HPDE6-E6E7 (cell line): ENCODE measurements around the gene AKAP6.
A peak's percentile ranks its signal among the peaks of the same experiment; 100 is the strongest.

Experiments
- DNase-seq: peaks from one replicate; pipeline ENCODE4 v3.0.0; 2011; ENCODE audit warnings: missing footprints; ENCODE audit errors: extremely low spot score

Gene AKAP6

DNA sequence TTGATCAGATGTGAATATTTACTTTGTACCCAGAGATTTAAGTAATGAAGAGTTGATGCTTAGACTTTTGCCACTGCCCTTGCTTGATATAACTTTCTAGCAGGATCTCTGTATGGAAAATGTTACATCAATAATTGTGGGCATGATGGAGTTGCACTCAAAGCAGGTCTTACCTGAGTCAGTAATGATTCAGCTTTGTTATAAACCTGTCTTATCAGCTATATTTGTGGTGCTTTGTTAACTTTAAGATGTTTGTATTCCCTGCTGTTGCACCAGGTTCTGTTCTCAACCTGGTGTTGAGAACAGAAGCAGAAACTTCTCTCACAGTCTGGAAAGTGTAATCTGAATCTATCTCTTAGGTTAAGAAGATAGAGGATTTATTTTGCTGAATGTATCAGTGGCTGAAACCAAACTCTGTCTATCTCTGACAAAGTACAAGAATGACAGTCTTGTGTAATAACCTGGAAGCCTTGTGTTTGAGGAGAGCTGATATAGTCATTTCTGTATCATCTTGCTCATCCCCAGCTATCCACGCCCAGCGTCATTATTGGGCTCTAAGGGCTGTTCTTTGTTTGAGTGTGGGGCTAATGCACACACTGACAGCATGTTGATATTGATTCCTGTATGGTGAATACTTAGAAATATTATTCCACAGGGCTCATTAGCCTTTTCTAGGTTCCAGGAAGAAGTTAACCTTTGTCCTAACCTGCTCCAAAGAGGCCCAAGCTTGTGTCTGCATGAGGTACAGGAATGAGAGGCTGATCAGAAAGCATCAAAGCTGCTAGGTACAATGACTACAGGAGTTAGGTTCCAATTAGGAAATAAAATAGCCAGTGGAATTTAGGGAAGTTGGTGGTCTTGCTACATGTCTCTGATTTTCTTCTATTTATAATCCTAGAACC is 3.6 kb downstream of the AKAP6 start:
- DNase-seq = no peak

DNA sequence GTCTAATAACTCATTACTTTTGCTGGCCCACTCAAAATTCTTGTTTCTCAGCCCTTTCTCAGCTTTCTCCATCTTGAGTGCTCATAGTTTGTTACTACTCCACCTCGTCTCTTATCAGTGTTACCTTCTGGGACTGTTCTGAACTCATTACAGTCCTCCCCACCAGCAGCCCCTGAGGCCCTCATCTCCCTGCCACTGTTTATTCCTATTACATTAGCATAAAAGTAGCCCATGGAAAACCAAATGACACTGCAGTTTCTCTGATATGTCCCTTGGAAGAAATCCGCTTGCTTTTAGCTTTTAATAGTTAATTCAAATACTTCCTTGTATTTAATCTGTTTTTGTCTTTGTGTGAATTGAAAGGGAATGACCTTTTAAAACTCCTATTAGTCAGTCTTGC is 7.6 kb downstream of the AKAP6 start:
- DNase-seq = no peak

GRCh38 chr14:32337759-32338158 is 8.7 kb downstream of the AKAP6 start:
- no peak for DNase-seq

GRCh38 chr14:32339188-32339587 is 10.1 kb downstream of the AKAP6 start:
- DNase-seq = no peak

DNA sequence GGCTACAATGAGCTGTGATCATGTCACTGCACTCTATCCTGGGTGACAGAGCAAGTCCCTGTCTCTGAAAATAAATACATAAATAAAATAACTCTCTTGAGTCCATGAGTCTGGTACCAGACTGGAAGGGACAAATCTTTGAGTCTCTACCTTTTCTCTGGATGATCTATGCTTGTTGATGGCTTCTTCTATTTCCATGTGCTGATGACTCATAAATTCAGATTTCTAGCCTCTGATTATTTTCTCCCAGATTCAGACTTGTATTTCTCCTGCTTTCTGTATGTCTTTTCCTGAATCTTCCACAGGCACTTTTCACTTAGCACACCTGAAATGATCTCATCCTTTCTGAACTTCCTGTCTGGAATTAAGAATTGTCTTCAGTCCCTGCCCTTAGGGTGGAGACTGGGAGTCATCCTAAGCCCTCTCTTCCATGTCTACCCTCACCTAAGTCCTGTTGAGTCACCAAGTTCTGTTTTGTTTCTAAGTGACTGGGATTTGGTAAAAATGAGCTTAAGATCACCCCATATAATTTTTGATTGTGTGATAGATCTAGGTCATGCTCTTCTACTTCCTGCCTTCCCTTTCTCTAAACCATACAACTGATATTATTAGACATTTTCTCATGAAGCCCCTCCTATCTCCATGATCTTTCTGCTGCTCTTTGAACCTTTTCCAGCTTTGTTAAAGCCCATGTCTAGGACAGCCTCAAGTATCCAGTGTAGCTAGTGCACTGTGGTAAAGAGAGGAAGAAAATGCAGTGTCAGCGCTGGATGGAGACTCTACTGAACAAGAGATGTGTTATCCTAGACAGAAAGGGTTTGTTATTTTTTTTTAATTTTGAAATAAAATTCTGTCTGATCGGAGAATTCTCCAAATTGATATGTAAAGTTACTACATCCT is 13.1 kb downstream of the AKAP6 start:
- peak; percentile 25 for DNase-seq

GRCh38 chr14:32342847-32343194 is 13.7 kb downstream of the AKAP6 start:
- DNase-seq = no peak

DNA sequence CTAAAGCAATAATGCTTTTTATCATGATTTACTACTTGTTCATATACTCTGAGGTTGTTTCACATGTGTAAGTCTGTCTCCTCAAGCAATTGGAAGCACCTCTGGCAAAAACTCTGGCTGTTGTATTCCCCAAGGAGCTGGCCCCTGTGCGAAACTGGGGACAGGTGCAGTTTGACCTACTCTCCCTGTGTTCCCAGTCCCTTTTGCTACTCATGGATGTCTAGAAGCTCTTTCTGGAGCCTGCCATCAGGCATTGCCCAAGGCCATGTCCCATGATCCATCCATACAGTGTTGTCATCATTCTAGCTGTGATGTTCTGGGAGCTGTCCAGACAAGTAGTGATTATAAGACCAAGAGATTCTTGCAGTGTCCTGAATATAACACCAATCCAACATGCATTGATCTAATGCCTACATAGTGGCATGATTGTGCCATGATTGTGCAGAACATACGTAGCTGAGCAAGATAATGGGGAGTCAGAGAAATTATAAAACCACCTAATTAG is 14.9 kb downstream of the AKAP6 start:
- no peak for DNase-seq

DNA sequence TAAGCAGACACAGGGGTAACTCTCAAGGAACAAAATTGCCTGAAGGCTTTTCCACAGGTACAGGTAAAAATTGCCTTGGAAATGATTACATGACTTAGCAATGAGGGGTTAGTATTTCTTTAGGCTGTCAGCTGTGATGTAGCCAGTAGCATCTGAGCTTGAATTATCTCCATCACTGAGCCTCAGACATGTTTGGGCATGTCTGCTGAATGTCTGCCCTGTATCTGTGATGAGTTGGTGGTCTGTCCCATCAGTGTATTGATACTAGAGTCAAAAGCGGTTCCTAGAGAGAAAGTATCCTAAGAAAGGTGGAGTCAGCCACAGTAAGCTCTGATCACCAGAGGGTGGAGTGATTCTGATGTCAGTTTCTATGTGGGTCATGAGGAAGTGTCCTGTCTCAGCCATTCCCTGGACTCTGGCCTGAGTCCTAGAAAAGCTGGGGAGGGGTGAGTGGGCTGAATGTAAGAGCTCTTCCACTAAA is 16.3 kb downstream of the AKAP6 start:
- DNase-seq = no peak

DNA sequence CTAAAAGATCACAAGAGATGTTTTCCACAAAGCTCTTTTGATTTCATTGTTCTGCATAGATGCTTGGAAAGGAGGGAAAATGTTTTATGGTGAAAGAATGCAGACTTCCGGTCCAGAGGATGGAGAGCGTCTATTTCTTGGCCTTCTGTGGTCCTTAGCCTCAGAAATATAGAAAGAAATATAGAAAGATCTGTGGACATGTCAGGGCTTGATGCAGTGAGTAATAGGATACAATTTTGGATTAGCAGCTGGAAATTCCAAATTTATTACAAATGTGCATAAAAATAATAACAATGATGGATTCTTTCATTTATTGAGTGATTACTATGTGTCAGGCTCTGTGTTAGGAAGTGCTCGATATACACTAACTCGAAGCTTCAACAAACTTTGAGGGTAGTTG is 20.2 kb downstream of the AKAP6 start:
- DNase-seq = no peak

- no peak for DNase-seq
Observed at GRCh38 chr14:32350020-32350419, 20.9 kb downstream of the AKAP6 start.

DNA sequence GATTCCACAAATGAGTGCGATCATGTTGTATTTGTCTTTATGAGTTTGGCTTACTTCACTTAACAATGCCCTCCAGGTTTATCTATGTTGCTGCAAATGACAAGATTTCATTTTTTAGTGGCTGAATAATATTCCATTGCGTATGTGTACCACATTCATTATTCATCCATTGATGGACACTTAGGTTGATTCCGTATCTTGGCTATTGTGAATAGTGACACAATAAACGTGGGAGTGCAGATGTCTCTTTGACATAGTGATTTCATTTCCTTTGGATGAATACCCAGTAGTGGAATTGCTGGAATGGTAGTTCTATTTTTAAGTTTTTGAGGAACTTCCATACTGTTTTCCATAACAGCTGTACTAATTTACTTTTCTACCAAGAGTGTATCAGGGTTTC is 23.5 kb downstream of the AKAP6 start:
- DNase-seq = no peak

DNA sequence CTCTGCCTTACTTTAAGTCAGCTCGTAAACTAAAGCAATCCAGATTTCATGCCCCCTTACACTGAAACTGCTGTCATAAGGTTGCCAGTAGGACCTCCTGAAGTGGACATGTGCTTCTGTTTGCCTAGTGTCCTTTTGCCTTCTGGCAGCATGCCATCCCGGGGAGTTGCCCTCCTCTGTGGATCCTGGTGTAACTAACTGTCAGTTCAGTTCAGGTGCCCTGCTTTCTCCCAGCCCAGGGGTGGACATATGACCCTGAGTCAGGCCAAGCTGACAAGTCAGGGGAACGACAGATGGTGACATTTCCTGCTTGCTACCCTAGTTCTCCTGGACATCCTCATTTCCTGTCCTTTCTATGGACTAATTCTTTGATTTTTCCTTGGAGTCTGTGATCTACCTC is 25.6 kb downstream of the AKAP6 start:
- DNase-seq = no peak

- no peak for DNase-seq
Observed at GRCh38 chr14:32358781-32359180, 29.7 kb downstream of the AKAP6 start.

DNA sequence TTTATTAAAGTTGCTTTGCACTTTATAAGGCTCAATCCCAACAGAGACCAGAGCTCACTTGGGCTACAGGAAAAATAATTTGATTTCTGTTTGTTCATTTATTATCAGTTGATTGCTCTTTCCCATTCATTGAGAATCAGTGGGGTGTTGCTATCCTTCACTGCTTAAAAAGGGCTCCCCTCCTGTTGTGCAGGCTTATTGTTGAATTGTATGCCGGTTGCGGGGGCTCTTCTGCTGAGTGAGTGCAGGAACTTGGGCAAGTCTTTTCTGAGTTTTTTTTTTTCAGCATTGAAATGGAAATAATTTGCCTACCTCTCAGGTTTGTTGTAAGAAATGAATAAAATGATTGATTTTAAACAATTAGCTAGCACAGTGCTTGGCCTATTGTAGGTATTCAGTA is 32.6 kb downstream of the AKAP6 start:
- DNase-seq = no peak

- no peak for DNase-seq
Observed at GRCh38 chr14:32363761-32364160, 34.7 kb downstream of the AKAP6 start.

DNA sequence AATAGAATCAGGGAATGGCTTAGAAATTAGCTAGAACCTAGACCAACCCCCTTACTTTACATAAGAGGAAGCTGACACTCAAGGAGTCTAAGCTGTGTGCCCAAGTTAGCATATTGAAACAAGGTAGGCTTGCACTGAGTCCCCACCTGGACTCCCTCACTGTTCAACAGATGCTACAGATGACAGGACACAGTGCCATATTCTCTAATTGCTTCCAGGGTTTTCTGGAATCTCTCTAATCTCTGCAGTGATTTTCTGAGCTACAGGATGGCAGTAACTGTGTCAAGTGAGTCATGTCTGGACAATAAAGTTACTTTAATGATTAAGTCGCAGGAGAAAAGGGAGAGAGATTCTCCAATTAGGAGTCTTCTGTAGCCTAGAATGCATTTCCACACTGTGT is 35.8 kb downstream of the AKAP6 start:
- no peak for DNase-seq

DNA sequence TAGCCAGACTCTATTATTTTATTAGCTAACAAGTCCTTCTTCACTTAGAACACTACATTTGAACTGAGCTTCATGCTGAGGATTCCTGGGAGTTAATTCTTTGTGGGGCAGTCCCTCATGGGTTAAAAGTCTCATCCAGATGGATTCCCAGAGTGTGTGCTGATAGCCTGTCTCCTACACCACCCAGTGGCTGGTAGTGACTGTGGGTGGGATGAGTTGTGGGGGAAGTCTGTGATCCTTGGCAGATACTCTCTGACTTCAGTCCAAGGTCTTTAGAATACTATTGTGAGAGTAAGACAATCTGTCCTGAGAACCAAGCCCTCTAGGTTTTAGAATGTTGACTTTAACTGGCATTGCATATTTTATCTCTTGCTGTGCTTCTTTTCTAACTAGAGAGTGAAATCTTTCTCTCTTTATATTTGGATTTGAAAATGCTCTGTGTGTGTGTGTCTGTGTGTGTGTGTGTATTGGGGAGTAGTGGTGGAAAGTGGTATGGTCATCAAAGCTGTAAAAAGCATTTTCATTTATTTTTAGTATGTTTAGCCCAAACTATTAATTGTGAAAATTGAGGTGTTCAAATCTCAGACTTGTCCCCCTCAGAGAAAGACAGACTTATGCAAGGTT is 37.3 kb downstream of the AKAP6 start:
- no peak for DNase-seq

DNA sequence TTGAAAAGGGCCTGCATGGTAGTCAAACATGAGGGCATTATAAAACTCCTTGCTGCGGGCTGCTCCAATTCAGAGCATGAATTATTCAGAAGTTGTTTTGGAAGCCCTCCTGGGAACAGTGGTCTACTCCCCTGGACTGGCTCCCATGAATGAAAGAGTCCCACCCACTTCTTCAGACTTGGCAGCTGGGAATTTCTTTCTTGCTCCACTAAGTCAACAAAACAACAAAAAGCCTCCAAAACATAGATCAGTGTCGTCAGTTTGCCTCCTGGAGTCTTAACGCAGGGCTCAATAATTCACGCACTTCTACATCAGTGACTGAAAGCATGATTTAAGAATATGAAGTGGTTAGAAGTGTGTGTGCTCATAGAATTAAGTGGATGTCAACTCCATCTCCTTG is 37.9 kb downstream of the AKAP6 start:
- no peak for DNase-seq

DNA sequence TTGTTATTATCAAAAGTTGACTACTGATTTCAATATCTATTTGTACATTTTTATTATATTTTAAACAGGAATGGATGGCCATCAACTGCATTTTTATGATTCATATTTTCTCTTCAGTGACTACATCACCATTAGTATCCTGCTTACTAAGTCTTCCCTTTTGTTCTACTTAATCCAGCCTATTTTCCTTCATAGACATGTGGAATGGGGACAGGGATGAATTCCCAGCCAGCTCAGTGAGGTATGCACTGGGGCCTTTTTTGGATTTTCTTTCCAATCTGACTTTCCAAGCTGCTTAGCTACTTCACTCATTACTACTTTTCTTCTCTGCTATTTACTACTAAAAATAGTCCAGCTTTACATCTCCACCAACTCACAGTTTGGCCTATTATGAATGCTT is 38.4 kb downstream of the AKAP6 start:
- no peak for DNase-seq

- DNase-seq = no peak
Observed at GRCh38 chr14:32368107-32368506, 39.0 kb downstream of the AKAP6 start.

GRCh38 chr14:32370714-32371113 is 41.6 kb downstream of the AKAP6 start:
- DNase-seq = peak; percentile 70

DNA sequence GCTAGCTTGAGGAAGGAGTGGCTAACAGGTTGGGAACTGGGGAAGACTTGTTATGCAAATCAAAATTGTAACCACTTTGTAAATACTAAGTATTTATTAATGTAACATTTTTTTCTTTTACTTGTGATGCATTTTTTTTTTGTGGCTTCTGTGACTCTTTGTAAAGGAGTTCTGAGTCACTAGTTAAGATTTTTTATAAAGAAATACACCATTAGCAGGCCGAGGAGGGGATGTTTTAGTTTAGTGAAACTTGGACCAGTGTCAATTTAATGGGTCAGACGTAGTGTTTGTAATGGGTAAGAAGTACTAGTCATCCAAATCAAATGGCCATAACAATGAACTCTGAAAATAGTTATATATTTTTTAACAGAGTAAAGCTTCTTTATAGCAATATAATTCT is 43.1 kb downstream of the AKAP6 start:
- DNase-seq = peak; percentile 36
